ENCODE results near the gene TKFC. TPM values are rescaled to one million over a fixed set of nuclear protein-coding genes. Genes with fewer than 3 reads are reported as not detected.
A peak's percentile ranks its signal among the peaks of the same experiment; 100 is the strongest.
"Not testable (repeated sequence)": the region's sequence is repeated elsewhere in the genome, so short reads cannot be mapped to it uniquely, and the experiment has no call there.

The TKFC gene
- total and polyA plus RNA-seq, 4 experiments from 2014 or later, result 24.5 to 43.9 (median 36.1) TPM

DNA sequence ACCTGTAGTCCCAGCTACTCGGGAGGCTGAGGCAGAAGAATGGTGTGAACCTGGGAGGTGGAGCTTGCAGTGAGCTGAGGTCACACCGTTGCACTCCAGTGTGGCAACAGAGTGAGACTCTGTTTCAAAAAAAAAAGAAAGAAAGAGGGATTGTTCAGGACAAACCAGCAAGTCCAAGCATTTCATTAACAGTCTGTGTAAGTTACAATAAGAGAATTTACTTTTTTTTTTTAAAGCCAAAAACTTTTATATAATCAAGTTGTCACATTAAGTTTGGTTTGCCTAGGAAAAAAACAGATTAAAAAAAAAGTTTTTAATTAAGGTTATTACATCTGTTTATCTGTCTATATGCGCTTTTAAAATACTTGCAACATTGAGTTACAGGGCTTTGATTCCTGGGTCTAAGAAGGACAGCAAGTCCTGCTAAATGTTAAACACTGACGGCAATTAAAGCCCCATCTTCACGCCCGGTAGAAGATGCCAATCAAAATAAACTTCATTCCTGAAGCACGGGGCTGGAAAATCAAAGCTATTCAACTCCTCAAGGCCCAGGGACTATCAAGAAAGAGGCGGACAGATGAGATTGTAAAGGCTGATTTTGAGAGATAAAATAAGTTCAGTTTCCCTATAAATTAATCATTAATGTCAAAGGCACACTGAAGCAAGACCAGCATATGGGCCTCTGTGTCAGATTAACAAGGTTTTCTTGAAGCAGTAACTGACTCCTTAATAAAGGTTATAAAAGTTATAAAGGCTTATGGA lies 39.8 kb downstream of the TKFC start:
- Histone ChIP-seq H3K27me3 (ENCODE audit: insufficient read depth, low read length) (no peaks in the 10 kb centered on the region), H3K4me1 (ENCODE audit: insufficient read depth, low read length) (no peaks in the 10 kb centered on the region), H3K27ac (ENCODE audit: low read depth, low read length) (no peak overlapping the region), H3K4me3 (ENCODE audit: low read length in 2 of 2) (no peak overlapping the region), H3K9me3 (ENCODE audit: control insufficient read depth in 1 of 2, low read length in 2 of 2) (no peaks in the 10 kb centered on the region), H3K36me3 (ENCODE audit: insufficient read depth, low read length) (peaks cover 21% of the 10 kb centered on the region)
- Mint-ChIP-seq H3K27me3 (no peaks in the 10 kb centered on the region), H3K36me3 (peaks cover 8 to 25% of the 10 kb centered on the region in 2 donors), H3K9me3 (no peaks in the 10 kb centered on the region), H3K27ac (peak overlapping the region in 2 of 7 donors; percentile 15 to 41), H3K4me3 (no peak overlapping the region), H3K4me1 (no peaks in the 10 kb centered on the region)
- CTCF ChIA-PET (ENCODE audit: partially characterized antibody), result interaction anchor here (5.5 kb wide), 1 partner anchor 12 kb away, joined by 37 read pairs; no protein-coding TSS in a partner anchor
- POLR2A ChIA-PET (ENCODE audit: partially characterized antibody), result interaction anchor here (0.6 kb wide), 2 partner anchors 8 to 14 kb away, joined by 3 to 4 read pairs; no protein-coding TSS in a partner anchor
- DNase-seq, result no peak
- intact Hi-C loops (cut with micrococcal nuclease), result no loop called here

DNA sequence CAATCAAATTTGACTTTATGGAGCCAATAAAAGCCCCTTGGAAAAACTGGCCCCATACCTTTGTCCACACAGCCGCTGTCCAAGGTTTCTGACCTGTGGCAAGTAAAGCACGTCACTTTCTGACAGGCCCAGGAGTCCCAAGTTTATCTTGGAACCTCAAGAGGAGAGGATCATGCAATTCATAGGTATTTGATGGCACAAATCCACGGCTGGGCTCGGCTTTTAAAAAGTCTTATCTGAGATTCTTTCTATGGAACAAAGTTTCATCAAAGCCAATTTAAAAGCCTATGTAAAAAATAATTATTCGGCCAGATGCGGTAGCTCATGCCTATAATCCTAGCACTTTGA lies 42.7 kb downstream of the TKFC start:
- H3K9me3 Mint-ChIP-seq, result no peaks in the 10 kb centered on the region
- DNase-seq, result no peak
- CTCF ChIA-PET (ENCODE audit: partially characterized antibody), result interaction anchor here (5.5 kb wide), 1 partner anchor 9 kb away, joined by 37 read pairs; no protein-coding TSS in a partner anchor
- no peak overlapping the region for H3K4me3 ChIP-seq (ENCODE audit: low read length in 2 of 2)
- H3K4me1 ChIP-seq (ENCODE audit: insufficient read depth, low read length), result no peaks in the 10 kb centered on the region
- no peaks in the 10 kb centered on the region for H3K4me1 Mint-ChIP-seq
- no peak overlapping the region for H3K27ac ChIP-seq (ENCODE audit: low read depth, low read length)
- H3K36me3 Mint-ChIP-seq, result peaks cover 1 to 4% of the 10 kb centered on the region in 2 donors
- no peaks in the 10 kb centered on the region for H3K27me3 ChIP-seq (ENCODE audit: insufficient read depth, low read length)
- no peaks in the 10 kb centered on the region for H3K9me3 ChIP-seq (ENCODE audit: control insufficient read depth in 1 of 2, low read length in 2 of 2)
- H3K36me3 ChIP-seq (ENCODE audit: insufficient read depth, low read length), result no peaks in the 10 kb centered on the region
- POLR2A ChIA-PET (ENCODE audit: partially characterized antibody), result interaction anchor here (2.2 kb wide), 1 partner anchor 9 kb away, joined by 6 read pairs; no protein-coding TSS in a partner anchor
- H3K27ac Mint-ChIP-seq, result peak overlapping the region in 1 of 7 donors; percentile 41
- intact Hi-C loops (cut with micrococcal nuclease), result no loop called here
- no peak overlapping the region for H3K4me3 Mint-ChIP-seq
- no peaks in the 10 kb centered on the region for H3K27me3 Mint-ChIP-seq

DNA sequence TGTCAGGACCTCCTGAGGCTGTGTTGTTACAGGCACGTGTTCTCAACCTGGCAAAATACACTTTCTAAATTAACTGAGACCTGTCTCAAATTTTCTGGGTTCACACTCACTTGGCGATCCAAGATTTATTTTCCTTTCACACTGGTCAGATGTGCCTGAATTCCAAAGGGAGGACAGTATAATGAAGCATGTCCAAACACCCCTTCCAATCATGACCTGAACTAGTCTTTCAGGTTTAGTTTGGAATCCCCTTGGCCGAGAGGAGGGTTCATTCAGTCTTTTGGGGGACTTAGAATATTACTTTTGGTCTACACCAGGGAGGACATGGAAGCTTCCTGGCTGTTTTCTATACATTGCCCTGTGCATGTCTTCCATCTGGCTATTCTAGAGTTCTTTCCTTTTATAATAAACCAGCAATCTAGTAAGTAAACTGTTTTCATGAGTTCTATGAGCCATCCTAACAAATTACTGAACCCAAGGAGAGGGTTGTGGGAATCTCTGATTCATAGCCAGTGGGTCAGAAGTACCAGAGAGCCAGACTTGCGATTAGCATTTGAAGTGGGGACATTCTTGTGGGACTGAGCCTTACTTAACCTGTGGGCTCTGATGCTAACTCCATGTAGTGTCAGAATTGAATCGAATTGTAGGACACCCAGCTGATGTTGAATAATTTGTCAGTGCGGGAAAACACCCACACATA lies 44.6 kb downstream of the TKFC start:
- H3K27me3 ChIP-seq (ENCODE audit: insufficient read depth, low read length), result no peaks in the 10 kb centered on the region
- H3K36me3 Mint-ChIP-seq, result peaks cover 0 to 4% of the 10 kb centered on the region in 2 donors
- H3K27me3 Mint-ChIP-seq, result no peaks in the 10 kb centered on the region
- H3K36me3 ChIP-seq (ENCODE audit: insufficient read depth, low read length), result no peaks in the 10 kb centered on the region
- no peaks in the 10 kb centered on the region for H3K4me1 Mint-ChIP-seq
- CTCF ChIA-PET (ENCODE audit: partially characterized antibody), result interaction anchor here (5.5 kb wide), 1 partner anchor 7 kb away, joined by 37 read pairs; no protein-coding TSS in a partner anchor
- H3K9me3 ChIP-seq (ENCODE audit: control insufficient read depth in 1 of 2, low read length in 2 of 2), result no peaks in the 10 kb centered on the region
- H3K4me1 ChIP-seq (ENCODE audit: insufficient read depth, low read length), result no peaks in the 10 kb centered on the region
- H3K4me3 Mint-ChIP-seq, result no peak overlapping the region
- DNase-seq, result no peak
- peak overlapping the region in 2 of 7 donors; percentile 11 to 41 for H3K27ac Mint-ChIP-seq
- no peaks in the 10 kb centered on the region for H3K9me3 Mint-ChIP-seq
- intact Hi-C loops (cut with micrococcal nuclease), result no loop called here
- no peak overlapping the region for H3K4me3 ChIP-seq (ENCODE audit: low read length in 2 of 2)
- POLR2A ChIA-PET (ENCODE audit: partially characterized antibody), result interaction anchor here (1.3 to 1.4 kb wide), 2 partner anchors 41 kb away, joined by 3 read pairs; no protein-coding TSS in a partner anchor
- H3K27ac ChIP-seq (ENCODE audit: low read depth, low read length), result no peak overlapping the region

DNA sequence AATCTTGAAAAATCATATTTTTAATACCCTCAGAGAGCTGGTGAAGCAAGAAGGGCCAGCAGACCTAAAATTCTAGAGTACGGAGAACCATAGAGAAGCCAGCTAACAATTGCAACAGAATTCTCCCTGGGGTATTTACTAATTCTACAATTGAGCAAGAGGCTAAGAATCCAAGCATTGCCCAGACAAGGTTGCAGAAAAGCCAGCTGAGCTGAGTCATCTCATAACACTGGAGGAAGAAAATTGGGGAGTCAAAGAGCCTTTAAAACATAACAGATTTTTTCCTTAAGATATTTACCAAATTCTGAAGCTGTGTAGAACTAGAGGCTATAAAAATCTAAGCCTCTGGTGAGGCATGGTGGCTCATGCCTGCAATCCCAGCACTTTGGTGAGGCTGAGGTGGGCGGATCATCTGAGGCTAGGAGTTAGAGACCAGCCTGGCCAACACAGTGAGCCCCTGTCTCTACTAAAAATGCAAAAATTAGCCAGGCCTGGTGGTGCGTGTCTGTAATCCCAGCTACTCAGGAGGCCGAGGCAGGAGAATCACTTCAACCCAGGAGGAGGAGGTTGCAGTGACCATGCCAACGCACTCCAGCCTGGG lies 45.8 kb downstream of the TKFC start:
- no peak overlapping the region for H3K4me3 ChIP-seq (ENCODE audit: low read length in 2 of 2)
- Mint-ChIP-seq H3K9me3 (no peaks in the 10 kb centered on the region), H3K4me1 (no peaks in the 10 kb centered on the region), H3K27me3 (no peaks in the 10 kb centered on the region), H3K4me3 (no peak overlapping the region), H3K27ac (peak overlapping the region in 1 of 7 donors; percentile 41), H3K36me3 (peaks cover 0 to 4% of the 10 kb centered on the region in 2 donors)
- H3K4me1 ChIP-seq (ENCODE audit: insufficient read depth, low read length), result no peaks in the 10 kb centered on the region
- H3K27me3 ChIP-seq (ENCODE audit: insufficient read depth, low read length), result no peaks in the 10 kb centered on the region
- DNase-seq, result no peak
- ChIA-PET CTCF (ENCODE audit: partially characterized antibody) (interaction anchor here (1.0 kb wide), 1 partner anchor 43 kb away, joined by 4 read pairs; no protein-coding TSS in a partner anchor), POLR2A (ENCODE audit: partially characterized antibody) (interaction anchor here (1.3 kb wide), 1 partner anchor 42 kb away, joined by 3 read pairs; no protein-coding TSS in a partner anchor)
- no peaks in the 10 kb centered on the region for H3K36me3 ChIP-seq (ENCODE audit: insufficient read depth, low read length)
- no peaks in the 10 kb centered on the region for H3K9me3 ChIP-seq (ENCODE audit: control insufficient read depth in 1 of 2, low read length in 2 of 2)
- H3K27ac ChIP-seq (ENCODE audit: low read depth, low read length), result no peak overlapping the region
- intact Hi-C loops (cut with micrococcal nuclease), result no loop called here

DNA sequence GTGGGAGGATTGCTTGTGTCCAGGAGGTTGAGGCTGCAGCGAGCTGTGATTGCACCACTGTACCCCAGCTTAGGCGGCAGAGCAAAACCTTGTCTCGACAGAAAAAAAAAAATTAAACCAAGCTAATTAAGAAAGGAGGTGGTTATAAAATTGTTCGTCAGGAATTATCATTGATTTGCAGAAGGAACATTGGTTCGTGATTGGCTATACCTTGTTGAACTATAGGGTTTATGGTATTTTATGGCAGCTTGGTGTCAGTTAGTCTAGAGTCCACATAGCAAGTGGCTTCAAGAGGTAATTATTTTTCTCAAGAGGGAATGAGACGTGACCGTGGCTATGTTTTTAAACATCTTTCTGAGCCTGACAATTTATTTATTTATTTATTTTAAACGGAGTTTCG lies 47.9 kb downstream of the TKFC start:
- H3K4me1 Mint-ChIP-seq, result peaks cover 3 to 9% (median 6%) of the 10 kb centered on the region in 4 donors
- no peaks in the 10 kb centered on the region for H3K27me3 Mint-ChIP-seq
- no peaks in the 10 kb centered on the region for H3K27me3 ChIP-seq (ENCODE audit: insufficient read depth, low read length)
- CTCF ChIA-PET (ENCODE audit: partially characterized antibody), result interaction anchor here (9.3 kb wide), 1 partner anchor 43 kb away, joined by 442 read pairs; the partner anchor contains the start of genes DDB1 and TKFC
- DNase-seq, result no peak
- no peak overlapping the region for H3K4me3 Mint-ChIP-seq
- H3K36me3 Mint-ChIP-seq, result peaks cover 0 to 4% of the 10 kb centered on the region in 2 donors
- no peaks in the 10 kb centered on the region for H3K36me3 ChIP-seq (ENCODE audit: insufficient read depth, low read length)
- H3K27ac Mint-ChIP-seq, result no peak overlapping the region
- POLR2A ChIA-PET (ENCODE audit: partially characterized antibody), result interaction anchor here (0.6 to 1.5 kb wide), 6 partner anchors 8 to 48 kb away, joined by 3 to 5 read pairs (median 3); partner anchors contain the start of gene TMEM138
- H3K9me3 Mint-ChIP-seq, result no peaks in the 10 kb centered on the region
- intact Hi-C loops (cut with micrococcal nuclease), result loop anchor here (10.0 kb wide), 1 partner anchor 126 kb away; no protein-coding TSS in a partner anchor
- no peak overlapping the region for H3K4me3 ChIP-seq (ENCODE audit: low read length in 2 of 2)
- H3K9me3 ChIP-seq (ENCODE audit: control insufficient read depth in 1 of 2, low read length in 2 of 2), result no peaks in the 10 kb centered on the region
- H3K27ac ChIP-seq (ENCODE audit: low read depth, low read length), result no peak overlapping the region
- peaks cover 8% of the 10 kb centered on the region for H3K4me1 ChIP-seq (ENCODE audit: insufficient read depth, low read length)

DNA sequence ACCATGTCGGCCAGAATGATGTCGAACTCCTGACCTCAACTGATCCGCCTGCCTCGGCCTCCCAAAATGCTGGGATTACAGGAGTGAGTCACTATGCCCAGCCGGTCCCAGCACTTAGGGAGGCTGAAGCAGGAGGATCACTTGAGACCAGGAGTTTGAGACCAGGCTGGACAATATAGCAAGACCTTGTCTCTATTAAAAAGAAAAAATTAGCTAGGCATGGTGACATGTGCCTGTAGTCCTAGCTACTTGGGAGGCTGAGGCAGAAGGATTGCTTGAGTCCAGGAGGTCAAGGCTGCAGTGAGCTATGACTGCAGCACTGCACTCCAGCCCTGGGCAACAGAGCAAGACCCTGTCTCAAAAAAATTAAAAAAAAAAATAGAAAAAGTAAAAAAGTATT lies 50.8 kb downstream of the TKFC start:
- H3K4me3 Mint-ChIP-seq; H3K4me1 ChIP-seq (ENCODE audit: insufficient read depth, low read length); H3K27me3 Mint-ChIP-seq; H3K9me3 Mint-ChIP-seq; H3K4me1 Mint-ChIP-seq; H3K36me3 ChIP-seq (ENCODE audit: insufficient read depth, low read length); H3K27me3 ChIP-seq (ENCODE audit: insufficient read depth, low read length); H3K27ac ChIP-seq (ENCODE audit: low read depth, low read length); H3K27ac Mint-ChIP-seq; DNase-seq; H3K9me3 ChIP-seq (ENCODE audit: control insufficient read depth in 1 of 2, low read length in 2 of 2); H3K36me3 Mint-ChIP-seq; H3K4me3 ChIP-seq (ENCODE audit: low read length in 2 of 2): not testable (repeated sequence)
- ChIA-PET POLR2A (ENCODE audit: partially characterized antibody) (interaction anchor here (2.1 to 5.1 kb wide), 3 partner anchors 9 to 48 kb away, joined by 6 to 87 read pairs (median 29); partner anchors contain the start of genes CYB561A3, DDB1, TKFC and TMEM138), CTCF (ENCODE audit: partially characterized antibody) (interaction anchor here (0.8 to 9.3 kb wide), 14 partner anchors 9 to 608 kb away, joined by 3 to 442 read pairs (median 14); partner anchors contain the start of genes CPSF7, CYB561A3, DDB1 and SDHAF2)
- intact Hi-C loops (cut with micrococcal nuclease), result loop anchor here (10.0 kb wide), 1 partner anchor 129 kb away; no protein-coding TSS in a partner anchor

All from CD4-positive, alpha-beta memory T cell (primary cell).